Measurements from ENCODE around the gene FBLN1.
"Not testable (repeated sequence)": the region's sequence is repeated elsewhere in the genome, so short reads cannot be mapped to it uniquely, and the experiment has no call there.

The FBLN1 gene

DNA sequence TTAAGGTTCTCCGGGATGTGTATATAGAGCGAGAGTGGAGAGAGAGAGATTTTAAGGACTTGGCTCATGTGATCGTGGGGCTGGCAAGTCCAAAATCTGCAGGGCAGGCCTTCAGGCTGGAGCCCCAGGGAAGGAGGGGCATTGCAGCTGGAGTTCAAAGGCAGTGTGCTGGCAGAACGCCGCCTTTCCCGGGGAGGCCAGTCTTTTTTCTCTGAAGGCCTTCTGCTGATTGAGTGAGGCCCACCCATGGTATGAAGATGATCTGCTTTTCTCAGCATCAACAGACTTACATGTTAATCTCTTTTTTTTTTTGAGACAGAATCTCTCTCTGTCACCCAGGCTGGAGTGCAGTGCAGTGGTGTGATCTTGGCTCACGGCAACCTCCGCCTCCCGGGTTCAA is 25.4 kb downstream of the FBLN1 start:
- no peak for DNase-seq (ENCODE audit: low read depth in 2 of 2)

DNA sequence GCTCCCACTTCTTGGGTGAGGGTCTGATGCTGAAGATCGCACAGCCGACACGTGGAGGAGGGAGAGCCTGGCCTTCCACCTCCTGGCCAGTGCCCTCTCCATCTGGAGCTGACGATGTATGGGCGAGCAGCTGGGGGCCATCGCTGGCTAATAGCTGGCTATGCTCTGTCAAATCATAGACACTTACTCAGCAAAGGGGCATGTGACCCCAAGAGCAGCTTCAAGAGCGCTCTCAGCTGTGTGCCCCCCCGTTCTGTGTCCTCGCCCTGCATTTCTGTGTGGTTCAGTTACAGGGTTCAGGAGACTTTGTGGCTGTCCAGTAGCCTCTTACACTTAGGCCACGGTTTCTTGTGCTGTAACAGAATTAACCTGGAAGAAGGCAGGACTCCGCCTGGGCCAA is 26.4 kb downstream of the FBLN1 start:
- DNase-seq (ENCODE audit: low read depth in 2 of 2) = no peak

DNA sequence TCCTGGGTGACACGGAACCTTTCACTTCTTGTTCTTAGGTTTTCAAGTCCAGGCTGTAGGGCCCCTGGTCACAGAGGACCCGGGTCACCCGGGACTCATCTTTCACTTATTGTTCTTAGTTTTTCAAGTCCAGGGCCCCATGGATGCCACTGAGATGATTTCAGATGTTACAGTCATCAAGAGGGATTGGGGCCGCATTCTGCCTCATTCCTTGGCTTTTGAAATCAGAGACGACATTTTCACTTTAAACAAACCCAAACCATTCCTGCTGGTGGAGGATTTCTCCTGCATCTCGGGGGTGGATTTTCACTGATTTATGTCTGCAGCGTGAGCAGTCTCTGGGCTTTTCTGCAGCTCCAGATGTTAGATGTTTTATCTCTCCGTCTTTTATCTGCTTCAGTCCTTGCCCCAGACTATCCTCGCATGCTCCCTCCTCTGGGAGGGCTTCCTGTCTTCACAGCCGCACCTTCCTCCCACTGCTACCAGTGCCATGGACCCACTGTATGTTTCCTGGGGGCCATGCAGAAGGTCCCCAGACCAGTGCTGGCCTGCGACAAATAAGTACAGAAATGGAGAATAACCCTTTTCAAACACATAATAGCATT is 27.4 kb downstream of the FBLN1 start:
- no peak for DNase-seq (ENCODE audit: low read depth in 2 of 2)

DNA sequence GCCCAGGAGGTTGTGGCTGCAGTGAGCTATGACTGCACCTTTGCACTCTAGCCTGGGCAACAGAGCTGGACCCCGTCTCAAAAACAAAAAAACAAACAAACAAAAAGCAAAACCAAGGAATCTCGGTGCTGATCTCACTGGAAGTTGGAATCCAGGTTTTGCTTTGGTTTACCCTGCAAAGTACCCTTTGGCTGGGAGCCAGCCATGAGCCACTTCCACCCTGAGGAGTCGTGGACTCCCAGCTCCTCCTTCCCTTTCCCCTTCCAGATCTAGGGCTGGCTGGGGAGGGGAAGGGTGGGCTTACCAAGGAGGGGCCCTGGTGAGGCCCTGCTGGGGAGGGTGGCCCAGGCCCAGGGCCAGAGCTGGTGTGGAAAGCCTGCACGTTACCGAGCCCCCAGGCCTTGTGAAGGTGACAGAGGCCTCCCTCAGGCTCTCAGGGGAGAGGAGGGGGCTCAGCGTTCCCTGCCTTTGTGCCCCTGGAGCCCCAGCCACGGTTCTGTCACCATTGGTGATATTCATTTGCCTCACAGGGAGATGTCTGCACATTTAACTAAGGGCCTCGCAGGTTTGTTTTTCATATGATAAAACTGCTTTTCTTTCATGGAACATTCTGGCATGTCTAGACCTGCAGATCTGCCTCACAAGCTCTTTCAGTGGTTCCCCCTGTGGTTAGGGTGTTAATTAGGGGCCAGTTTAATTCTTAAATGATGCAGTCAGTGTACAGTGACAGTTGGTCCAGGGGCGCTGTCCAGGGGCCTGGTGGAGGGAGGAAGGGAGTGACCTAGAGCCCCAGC is 29.0 kb downstream of the FBLN1 start:
- DNase-seq (ENCODE audit: low read depth in 2 of 2) = no peak

DNA sequence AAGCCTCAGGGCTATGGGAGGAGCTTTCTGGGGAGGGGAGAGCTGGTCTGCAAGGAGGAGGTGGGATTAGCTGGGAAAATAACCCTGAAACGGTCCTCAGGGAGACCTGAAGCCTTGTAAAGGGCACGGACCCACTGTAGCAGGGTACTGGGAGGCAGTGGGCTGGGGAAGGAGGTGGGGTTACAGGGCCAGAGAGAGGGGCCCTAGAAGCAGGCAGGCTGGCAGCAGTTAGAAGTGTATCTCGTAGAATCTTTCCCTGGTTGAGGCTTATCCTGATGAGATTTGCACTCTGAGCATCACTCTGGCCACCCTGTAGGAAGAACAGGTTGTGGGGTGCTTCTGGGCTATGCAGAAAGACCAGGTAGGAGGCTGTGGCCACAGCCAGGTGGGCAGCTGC is 29.6 kb downstream of the FBLN1 start:
- no peak for DNase-seq (ENCODE audit: low read depth in 2 of 2)

DNA sequence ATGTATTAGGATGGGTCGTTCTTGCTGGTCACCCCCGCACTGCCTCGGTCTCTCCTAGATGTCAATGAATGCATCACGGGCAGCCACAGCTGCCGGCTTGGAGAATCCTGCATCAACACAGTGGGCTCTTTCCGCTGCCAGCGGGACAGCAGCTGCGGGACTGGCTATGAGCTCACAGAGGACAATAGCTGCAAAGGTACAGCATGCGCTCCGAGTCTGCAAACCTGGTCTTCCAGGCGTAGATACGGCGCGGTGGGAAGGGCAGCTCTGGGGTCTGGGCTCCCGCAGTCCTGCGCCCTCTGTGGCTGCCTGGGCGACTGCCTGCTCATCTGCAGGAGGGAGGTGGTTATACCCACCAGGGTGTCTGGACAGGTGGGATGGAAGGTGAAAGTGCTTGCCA is 31.0 kb downstream of the FBLN1 start:
- no peak for DNase-seq (ENCODE audit: low read depth in 2 of 2)

DNA sequence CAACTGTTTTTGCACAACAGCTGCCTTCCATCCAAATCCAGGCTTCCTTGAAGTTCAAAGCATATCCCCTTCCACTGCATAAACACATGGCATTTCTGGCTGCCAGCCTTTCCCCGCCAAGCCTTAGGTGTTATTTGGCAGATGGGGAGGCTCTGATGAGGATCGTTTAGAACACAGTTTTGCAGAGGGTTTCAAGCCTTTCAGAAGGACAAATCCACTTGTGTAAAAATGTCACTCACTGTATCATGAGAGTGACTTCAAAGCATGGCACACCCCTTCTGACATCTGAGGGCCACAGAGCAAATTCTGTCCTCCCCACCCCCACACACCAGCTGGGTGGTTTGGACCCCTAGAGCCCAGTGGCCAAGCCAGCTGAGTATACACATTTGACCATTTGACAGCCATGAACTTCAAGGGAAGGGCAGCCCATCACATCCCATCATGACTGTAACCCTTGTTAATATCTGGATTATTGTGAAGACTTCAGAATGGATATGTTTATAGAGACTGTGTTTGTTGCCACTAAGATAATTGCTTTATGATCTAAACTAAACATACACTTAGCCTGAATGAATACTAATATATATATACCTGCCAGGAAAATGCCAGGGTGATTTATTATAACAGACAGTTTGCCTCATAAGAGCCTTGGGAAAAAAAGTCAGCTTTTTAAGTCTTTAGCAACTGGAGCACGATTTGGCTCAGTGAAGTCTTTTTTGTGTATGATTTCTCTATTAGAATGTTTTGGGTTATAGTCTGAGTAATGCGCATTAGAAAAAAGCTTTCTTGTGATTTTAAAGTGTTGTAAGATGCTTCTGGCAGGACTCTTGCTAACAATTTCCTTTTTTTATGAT is 31.9 kb downstream of the FBLN1 start:
- DNase-seq (ENCODE audit: low read depth in 2 of 2) = no peak

DNA sequence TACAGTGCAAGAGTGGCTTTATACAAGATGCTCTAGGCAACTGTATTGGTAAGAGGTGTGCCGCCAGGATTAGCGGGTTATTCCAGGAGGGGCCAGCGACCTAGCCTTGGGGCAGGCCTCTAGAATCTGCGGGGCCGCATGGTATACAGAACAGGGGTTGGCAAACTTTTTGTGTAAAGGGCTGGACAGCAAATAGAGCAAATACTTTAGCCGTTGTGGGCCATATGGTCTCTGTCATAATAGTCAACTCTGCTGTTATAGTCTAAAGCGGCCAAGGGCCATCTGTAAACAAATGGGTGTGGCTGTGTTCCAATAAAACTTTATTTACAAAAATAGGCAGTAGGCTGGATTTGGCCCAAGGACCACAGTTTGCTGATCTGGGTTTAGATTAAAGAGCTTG is 32.6 kb downstream of the FBLN1 start:
- DNase-seq (ENCODE audit: low read depth in 2 of 2) = no peak

DNA sequence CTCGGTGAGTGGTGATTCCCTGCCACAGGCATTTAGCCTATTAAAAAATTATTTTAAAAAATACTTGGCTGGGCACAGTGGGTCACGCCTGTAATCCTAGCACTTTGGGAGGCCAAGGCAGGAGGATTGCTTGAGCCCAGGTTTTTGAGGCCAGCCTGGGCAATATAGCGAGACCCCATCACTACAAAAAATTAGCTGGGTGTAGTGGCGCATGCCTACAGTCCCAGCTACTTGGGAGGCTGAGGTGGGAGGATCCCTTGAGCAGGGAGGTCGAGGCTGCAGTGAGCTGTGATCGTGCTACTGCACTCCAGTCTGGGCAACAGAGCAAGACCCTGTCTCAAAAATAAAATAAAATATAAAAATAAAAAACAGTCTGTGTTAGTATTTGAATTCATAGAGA is 33.2 kb downstream of the FBLN1 start:
- DNase-seq (ENCODE audit: low read depth in 2 of 2) = not testable (repeated sequence)

DNA sequence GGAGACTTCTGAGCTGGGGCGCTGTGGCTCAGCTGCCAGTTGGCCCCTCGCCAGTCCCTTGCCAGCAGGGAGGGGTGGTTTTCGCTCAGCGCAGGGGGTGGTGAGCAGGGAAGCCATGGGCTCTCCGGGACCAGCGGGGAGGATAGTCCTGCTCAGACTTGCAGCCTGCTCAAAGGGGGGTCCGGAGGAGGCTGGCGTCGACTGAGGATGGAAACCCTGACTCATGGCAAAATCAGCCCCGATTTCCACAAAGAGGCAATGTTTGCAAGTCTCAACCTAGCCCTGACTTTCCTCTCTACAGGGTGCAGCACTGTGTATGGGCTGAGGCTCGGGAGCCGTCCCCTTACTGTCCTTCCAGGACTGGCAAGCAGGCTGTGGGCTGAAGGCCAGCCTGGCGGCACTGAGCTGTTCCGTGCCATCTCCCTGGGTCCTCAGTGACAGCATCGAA is 35.1 kb downstream of the FBLN1 start:
- no peak for DNase-seq (ENCODE audit: low read depth in 2 of 2)

DNA sequence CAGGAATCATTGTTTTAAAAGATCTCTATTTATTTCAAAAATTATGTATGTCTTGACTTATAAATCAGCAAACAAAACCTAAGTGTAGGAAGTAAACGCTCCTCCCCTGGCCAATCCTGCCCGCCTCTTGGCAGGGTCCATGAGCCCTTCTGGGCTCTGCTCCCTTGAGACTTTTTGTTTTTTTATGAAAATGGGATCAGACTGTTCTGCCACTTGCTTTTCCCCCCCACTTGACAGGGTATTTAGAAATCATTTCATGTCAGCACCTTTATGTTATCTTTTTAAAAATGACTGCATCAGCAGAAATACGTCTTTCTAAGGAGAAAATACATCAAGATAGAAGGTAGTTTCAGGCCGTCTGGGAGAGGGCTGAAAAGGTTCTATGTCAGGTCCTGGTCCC is 35.6 kb downstream of the FBLN1 start:
- no peak for DNase-seq (ENCODE audit: low read depth in 2 of 2)

DNA sequence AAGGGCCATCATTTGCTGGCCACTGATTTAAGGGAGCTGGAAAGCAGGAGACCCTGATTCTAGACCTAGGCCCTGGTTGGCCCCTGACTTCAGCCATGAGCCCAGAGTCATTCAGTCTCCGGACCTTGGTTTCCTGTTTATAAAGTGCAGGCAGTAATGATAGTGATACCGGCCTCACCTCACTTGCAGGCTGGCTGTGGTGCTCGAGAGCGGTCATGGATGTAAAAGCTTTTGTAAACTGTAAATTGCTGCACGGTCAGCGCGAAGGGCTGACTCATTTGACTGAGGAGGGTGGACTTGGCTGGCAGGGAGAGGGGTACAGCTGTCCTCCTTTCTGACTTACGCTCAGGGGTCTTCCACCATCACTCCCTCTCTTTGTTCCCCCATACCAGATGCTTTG is 37.4 kb downstream of the FBLN1 start:
- no peak for DNase-seq (ENCODE audit: low read depth in 2 of 2)

DNA sequence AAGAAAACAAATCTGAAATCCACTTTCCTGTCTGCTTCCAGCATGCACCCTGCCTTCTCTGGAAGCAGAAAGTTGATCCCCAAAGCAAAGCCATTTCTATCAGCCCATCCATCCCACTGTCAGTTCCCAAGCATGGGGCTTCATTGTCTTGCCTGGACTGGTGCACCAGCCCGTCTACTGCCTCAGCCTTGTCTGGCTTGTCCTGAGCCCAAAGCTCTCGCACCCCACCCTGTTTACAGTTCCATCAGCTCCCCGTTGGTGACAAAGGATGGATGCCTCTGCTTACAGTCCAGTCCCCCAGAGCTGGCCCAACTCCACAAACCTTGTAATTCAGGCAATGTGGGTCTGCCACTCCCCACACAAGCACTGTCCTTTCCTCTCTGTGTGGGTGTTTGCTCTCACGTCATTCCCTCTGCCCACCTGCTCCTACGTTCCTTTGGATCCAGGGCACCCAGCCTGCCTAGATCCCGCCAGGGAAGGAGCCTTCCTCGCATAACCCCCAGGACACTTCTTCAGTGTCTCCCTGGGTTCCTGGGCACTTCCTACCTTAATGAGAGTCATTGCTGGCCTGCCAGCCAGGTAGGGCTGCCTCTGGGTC is 38.8 kb downstream of the FBLN1 start:
- DNase-seq (ENCODE audit: low read depth in 2 of 2) = no peak

DNA sequence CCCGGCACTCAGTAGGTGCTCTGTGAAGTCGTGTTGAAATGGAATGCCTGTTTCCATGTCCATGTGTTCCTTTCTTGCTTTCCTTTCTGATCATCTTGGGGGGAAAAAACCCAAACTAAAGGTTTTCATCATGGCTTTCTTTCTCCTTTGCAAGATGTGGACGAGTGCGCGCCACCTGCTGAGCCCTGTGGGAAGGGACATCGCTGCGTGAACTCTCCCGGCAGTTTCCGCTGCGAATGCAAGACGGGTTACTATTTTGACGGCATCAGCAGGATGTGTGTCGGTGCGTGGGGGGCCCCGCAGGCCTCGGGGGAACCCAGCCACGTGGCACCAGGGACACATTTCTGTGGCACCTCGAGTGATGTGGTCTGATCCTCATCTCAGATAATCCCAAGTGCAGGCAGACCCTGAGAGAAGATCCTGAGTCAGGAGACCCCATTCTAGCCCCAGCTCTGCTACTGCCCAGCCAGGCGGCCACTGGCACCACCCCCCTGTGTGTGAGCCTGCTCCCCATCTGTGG is 39.4 kb downstream of the FBLN1 start:
- no peak for DNase-seq (ENCODE audit: low read depth in 2 of 2)

DNA sequence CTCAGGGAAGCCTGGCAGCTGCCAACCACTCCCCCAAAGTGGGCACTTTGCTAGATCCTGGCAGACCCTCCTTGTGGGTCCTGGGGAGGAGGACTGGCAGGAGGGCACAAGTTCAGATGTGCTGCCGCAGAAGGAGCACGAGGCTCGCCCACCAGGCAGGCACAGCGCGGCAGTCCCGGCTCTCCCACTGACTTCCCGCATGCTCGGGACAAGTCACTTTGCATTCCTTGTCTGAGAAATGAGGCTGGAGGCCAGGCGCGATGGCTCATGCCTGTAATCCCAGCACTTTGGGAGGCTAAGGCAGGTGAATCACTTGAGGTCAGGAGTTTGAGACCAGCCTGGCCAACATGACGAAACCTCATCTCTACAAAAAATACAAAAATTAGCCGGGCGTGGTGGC is 40.1 kb downstream of the FBLN1 start:
- DNase-seq (ENCODE audit: low read depth in 2 of 2) = not testable (repeated sequence)

DNA sequence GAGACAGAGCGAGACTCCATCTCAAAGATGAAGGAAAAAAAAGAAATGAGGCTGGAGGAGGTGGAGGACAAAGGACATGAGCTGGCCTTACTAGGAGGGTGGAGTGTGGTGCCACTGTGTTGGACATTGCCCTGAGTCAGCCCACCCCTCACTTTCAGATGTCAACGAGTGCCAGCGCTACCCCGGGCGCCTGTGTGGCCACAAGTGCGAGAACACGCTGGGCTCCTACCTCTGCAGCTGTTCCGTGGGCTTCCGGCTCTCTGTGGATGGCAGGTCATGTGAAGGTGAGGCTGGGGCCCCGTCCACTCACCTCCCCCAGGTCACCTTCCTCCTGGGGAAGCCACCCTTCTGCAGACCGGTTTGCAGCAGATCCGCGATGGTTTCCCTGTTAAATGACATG is 40.6 kb downstream of the FBLN1 start:
- DNase-seq (ENCODE audit: low read depth in 2 of 2) = no peak

DNA sequence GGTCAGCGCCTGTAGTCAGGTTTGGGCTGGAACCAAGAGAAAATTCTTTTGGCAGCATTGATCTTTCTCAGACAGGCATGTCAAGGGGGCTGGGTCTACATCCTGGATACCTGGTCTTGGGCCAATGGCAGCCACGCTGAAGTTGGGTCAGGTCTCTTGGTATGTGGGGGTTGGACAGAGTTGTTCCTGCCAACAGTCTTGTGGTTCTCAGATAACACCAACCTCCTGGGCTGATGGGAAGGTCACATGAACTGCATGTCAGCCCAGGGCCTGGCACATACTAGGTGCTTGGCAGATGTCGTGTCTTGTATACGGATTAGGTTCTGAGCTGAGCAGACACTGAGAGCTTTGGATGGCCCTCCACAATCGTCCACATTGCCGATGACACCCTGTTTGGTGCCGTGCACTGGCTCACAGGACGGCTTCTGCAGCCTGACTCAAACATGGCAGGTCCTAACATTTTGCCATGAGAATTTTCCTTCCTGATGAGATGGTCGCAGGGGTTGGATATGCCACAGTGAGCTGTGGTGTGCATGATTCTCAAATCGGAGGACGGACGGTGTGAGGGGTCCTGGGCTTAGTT is 42.0 kb downstream of the FBLN1 start:
- DNase-seq (ENCODE audit: low read depth in 2 of 2) = no peak

DNA sequence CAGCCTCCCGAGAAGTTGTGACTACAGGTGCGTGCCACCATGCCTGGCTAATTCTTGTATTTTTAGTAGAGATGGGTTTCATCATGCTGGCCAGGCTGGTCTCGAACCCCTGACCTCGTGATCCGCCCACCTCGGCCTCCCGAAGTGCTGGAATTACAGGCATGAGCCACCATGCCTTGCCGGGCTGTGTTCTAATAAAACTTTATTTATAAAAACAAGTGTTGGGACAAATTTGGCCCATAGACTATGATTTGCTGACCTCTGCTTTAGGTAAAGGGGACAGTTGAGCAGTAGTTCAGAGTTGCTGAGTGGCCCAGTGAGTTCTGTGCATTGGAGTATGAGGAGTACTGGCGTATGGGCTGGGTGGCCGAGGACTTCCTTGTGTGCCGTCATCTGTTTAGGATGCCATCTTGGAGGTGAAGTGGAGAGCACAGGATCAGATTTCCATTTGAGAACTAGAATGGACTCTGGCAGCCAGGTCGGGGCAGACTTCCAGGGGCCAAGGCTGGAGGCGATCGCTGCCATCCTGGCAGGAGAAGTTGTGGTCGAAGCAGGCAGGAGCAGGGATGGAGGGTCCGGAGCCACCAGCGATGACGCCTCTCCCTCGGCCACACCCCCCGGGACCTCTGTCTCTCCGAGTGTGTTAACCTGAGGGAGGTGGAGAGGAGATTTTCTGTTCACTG is 43.8 kb downstream of the FBLN1 start:
- DNase-seq (ENCODE audit: low read depth in 2 of 2) = no peak

DNA sequence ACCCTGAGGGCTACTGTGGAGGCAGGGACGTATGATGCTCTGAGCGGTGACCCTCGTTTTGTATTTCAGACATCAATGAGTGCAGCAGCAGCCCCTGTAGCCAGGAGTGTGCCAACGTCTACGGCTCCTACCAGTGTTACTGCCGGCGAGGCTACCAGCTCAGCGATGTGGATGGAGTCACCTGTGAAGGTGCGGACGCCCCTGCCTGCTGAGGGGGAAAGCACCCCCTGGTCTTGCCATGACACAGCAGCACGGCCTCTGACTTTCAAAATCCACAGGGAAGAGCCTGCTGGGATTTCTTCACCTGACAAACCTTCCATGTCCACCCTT is 44.3 kb downstream of the FBLN1 start:
- DNase-seq (ENCODE audit: low read depth in 2 of 2) = no peak

DNA sequence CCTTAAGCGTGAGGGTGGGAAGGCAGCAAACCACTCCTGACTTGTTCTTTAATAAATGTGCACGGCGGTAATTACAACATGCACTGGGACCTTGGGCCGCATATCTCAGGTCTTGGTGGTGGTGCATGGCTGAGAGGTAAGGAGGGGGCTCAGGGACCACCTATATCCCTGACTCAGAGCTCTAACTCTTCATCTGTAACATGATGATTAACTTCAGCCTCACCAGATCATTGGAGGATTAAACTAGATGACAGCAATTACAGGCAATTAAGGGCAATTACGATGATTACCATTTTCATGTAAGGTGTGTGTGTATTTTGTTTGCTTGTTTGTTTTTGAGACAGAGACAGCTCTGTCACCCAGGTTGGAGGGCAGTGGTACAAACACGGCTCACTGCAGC is 45.0 kb downstream of the FBLN1 start:
- DNase-seq (ENCODE audit: low read depth in 2 of 2) = no peak

DNA sequence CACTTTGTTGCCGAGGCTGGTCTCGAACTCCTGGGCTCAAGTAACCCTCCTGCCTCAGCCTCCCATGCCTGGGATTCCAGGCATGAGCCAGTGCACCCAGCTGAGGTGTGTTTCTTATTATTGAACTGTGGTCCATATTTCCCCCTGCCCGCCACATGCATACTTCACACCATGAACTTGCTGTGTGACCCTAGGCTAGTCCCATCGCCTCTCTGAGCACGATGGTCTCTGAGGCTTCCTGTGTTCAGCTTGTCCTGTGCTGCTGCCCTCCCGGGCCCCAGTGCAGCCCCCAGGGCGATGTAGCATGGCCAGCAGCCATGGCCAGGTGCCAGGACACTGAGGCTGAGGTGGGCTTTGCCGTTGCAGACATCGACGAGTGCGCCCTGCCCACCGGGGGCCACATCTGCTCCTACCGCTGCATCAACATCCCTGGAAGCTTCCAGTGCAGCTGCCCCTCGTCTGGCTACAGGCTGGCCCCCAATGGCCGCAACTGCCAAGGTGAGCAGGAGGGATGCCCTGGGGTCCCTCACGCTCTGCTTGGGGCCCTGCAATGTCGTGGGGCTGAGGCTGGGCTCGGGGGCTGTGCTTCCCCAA is 45.7 kb downstream of the FBLN1 start:
- no peak for DNase-seq (ENCODE audit: low read depth in 2 of 2)

Data from stimulated activated CD8-positive, alpha-beta memory T cell treated with anti-CD3 and anti-CD28 coated beads, Interleukin-15, amount 100 ng/mL, for 4 hours (primary cell).